NCI-H146 treated with DMSO at 0.1 percent for 48 hours (cell line): ENCODE data around the gene CASP7.

Source experiments
- DNase-seq: peaks from one replicate; lab custom pipeline; 2025; ENCODE audit not compliant: unreplicated experiment; lab: John Stamatoyannopoulos, UW

The CASP7 gene

GRCh38 chr10:113711142-113711541, 31.4 kb downstream of the CASP7 start:
- DNase-seq, result no peak

- DNase-seq, result no peak
These were observed 32.3 kb downstream of the CASP7 start for GRCh38 chr10:113712024-113712423.

DNA sequence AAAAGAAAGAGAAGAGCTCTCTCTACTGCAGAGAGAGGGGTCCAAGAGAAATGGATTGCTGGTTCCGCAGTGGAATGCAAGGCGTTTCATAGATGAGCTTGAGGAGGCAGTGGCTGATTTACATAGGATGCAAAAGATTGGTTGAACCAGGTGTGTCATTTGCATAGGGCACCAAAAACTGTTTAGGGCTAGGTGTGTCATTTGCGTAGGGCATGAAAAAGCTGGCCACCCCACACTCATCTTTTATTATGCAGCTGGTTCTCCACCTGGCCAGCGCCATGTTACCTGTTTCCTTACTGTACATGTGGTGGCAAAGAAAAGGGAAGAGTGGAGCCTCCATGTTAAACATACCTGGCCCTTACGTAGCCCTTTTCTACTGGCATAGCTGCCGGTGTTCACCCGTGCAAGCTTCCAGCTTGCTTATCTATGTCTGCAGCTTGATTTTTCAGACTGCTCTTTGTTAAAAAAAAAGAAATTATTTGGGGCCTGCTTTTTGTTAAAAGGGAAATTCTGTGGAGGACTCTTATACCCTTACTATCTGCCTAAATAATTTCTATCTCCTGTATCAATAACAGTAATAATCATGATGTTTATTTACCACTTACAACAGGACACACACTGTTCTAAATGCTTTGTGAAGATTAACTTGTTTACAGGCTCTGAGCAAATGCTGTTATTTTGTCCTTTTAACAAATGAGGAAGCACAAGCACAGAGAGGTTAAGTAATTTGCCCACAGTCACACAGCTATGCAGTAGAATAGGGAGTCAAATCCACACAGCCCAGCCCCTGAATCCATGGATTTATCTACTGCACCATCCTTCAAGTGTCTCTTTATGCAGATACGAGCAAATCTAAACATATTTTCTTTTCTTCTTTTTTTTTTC, 33.3 kb downstream of the CASP7 start:
- no peak for DNase-seq

DNA sequence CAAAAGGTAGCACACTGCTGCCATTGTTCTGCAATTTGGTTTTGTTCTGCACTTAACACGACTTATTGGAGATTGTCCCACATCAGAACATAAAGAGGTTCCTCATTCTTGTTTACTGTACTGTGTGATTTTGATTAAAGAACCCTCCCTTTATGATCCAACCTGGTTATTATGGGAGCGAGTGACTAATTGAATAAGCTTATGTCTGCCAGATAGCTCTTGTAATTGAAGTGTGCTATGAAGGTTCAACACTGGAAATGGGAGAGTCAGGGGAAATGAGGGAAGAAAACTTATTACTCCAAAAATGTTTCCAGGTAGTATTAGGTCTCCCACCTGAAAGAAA, 33.9 kb downstream of the CASP7 start:
- no peak for DNase-seq

DNA sequence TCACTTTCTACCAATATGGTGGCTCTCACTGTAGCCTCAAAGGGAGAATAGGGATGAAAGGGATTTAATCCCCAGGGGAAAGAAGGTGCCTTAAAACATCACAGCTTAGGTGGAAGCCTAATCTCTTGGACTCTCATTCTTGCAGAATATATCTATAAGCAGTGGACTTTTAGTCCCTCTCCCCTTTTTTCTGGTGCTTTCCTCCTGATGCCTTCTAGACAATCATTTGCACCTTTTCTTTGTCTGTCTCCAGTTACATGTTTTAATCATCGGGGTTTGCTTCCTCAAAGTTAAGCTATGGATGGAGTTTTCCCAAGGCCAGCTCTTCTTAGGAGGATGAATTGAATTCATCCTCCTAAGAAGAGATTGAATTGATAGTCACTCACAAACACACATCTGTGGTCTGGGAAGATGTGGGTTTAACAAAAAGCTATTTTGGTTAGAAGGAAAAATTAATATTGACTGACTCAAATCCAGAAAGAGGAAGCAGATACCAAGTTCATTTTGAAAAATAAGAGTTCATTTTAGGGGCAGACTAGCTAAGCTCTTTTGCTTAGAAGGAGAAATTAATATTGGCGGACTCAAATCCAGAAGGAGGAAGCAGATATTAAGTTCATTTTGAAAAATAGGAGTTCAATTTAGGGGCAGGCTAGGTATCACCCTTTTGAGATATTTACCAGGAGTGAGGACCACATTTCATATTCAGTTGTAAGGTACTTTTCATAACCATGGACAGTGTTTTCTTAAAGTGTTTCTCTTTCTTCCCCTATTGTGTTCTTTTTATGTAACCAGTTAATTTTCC, 36.6 kb downstream of the CASP7 start:
- no peak for DNase-seq

GRCh38 chr10:113718969-113719822, 39.5 kb downstream of the CASP7 start:
- DNase-seq, result no peak

GRCh38 chr10:113720386-113720785, 40.7 kb downstream of the CASP7 start:
- DNase-seq, result peak; percentile 75

GRCh38 chr10:113732160-113732881, 52.6 kb downstream of the CASP7 start:
- DNase-seq, result no peak

DNA sequence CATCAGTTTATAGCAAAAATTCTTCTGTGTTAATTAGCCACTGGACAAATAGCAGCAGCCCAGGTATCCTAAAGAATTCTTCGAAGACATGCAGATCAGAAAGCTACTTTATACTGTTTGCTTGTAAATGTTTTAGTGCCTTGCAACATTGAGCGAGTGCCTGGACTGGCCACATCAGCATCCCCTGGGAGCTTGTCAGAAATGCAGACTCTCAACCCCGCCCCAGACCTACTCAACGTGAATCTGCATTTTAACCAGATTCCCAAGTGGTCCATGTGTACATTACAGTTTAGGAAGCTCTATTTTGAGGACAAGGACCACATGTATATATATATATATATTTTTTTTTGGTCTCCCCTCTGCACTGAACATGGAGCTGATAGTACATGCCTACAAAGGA, 53.3 kb downstream of the CASP7 start:
- no peak for DNase-seq

DNA sequence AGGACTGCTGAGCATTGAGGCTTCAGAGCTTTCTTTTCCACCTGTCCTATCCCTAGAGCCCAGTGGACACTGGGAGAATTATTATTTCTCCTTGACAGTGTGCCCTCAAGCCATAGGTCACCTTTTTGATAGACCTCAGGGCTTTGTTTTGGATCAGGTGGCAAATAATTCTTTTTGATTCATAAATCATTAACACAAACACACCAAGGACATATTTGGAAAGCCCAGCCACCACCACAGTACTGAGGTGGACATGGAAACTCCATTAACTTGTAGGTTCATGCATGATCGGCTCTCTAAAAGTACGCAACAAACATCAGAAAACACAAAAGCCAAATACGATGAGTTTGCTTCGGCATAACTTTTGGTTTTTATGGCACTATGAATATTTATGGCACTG, 53.9 kb downstream of the CASP7 start:
- DNase-seq, result no peak

- DNase-seq, result peak; percentile 75
These were observed 56.2 kb downstream of the CASP7 start for GRCh38 chr10:113735913-113736312.

GRCh38 chr10:113736576-113736975, 56.9 kb downstream of the CASP7 start:
- DNase-seq, result no peak

DNA sequence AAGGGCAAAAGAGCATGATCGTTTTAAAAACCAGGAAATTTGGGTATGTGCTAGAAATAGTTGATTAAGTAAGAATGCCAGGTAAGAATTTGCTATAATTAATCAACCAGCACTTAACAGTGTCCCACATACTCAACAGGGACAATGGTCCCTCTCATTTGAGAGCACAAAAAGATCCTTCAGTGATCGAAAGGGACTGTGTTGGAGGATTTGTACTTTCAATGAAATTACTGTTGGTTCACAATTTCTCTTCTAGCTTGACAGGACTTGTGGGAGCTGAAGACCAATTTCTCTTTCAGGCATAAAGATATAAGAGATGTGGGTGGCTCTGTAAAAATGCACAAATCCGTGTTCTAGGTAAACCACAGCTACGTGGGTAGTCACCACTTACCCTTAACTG, 59.3 kb downstream of the CASP7 start:
- no peak for DNase-seq

GRCh38 chr10:113739577-113739976, 59.9 kb downstream of the CASP7 start:
- no peak for DNase-seq

DNA sequence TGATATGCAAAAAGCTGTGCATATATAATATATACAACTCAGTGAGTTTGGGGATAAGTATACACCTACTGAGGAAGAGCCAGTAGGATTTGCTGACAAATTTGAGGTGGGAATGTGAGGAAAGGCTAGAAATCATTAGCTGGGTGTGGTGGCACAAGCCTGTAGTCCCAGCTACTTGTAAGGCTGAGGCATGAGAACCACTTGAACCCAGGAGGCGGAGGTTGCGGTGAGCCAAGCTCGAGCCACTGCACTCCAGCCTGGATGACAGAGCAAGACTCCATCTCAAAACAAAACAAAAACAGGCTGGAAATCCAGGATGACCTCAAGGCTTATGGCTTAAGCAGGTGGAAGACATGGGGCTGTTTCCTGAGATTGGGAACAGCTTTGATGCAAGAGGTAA, 61.1 kb downstream of the CASP7 start:
- no peak for DNase-seq

DNA sequence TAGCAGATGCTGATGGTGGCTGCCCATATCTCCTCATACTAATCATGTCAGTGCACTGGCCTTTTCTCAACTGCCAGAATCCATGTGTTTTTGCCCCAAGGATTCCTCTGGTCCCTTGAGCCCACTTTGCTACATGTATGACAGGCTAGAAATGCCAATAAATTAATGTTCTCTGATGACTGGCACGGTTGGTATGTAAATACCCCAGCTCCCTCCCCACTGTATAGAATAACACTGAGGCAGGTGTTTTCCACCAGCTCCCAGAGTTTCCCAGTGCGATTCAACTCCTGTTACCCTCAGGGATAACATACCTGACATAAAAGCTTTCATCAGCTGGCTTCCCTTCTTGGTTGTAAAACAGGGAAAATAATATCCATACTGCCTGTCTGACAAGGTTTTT, 62.8 kb downstream of the CASP7 start:
- no peak for DNase-seq

DNA sequence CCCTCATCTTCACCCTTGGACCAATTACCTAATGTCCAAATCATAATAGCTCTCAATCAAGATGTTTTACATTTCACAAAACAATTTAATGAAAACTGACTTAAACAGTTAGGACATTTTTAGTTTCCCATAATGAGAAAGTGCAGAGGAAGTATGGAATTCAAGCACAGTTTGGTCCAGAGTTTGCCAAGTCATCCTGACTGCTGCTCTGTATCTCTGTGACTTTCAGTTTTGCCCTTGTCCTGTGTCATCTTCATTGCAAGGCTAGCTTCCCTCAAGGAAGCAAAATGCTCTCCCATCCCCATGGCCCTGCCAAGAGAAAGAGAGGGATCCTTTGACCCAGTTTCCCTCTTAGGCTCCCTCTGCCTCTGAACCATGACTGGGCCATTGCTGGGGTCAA, 63.9 kb downstream of the CASP7 start:
- DNase-seq, result no peak

DNA sequence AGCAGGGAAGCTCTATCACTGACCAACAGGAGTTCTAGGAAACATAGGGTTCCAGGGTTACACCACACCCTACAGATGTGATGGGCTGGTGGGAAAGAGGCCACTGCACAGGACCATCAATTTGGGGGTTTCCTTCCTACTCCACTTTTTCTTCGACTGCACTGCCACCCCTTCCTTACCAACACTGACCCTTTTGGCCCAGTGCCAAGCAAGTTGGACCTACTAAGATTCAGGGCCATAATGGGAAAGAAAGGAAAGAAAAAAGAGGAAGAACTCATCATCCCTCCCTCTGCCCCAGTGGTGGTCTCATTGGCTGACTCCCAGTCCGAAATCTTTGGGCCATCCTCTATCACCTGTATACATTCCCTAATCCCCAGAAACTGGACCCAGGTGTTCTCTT, 65.7 kb downstream of the CASP7 start:
- DNase-seq, result no peak

DNA sequence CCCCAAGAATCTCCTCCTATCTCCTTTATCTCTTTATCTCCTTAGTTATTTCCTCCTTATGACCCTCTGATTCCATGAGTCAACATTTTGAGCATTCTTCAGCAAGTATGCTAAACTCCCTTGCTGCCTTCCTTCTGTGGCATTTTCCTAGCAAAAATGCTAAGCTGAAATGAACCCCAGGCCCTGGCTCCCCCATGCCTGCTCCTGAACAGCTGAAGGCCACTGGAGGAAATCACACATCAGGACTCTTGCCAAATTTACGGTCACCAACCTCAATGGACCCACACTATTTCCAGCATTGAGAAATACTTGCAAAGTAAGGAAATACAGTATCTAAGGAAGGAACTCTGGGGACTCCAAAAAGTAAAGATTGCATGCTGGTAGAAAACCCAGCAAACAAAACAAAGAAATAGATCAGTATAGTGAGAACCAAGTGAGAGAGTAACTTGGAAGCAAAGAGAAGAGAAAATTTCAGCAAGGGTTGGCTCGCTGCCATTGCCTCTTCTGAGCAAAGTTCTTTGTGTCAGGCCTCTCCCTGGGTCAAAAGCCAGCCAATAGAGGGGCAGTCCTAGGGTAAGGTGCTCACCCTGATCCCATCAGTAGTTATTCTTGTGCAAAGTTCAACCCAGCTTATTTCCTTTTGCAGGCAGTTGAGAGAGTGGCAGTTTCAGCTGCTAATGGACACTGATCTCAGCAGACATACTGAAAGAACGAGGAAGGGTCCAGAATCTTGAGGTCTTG, 66.7 kb downstream of the CASP7 start:
- DNase-seq, result no peak

DNA sequence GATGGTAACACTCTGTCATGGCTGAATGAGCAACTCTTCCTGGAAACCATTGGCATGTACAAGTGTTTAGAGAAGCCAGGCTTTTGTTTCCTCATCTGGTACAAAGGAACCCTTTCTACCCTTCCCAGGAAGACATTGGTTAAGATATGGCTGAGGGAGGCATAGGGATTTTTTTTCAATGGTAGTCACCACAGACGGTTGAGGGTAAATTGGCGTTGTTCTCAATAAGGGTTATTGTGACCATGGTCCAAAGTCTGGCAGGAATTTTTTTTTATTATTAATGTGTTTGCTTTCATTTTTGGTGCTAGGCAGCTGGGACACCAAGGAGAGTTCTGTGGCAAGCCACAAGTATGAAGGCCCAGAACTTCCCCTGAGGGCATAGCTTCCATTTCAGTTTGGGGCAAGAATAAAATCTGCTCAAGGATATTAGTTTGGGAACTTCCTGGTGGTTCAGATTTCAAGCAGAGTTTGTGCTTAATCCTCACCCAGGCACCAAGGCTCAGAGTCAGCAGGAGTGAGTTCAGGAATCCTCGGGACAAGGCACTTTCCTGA, 71.5 kb downstream of the CASP7 start, which contains the start of gene PLEKHS1:
Gene PLEKHS1 (plus strand): TSS at position 502 of the 552 bp plus-strand sequence. CDS start 3,596 bp downstream, outside the sequence.
- DNase-seq, result no peak
